ENCODE data around the gene ZBTB17. TPM values are rescaled to one million over a fixed set of nuclear protein-coding genes. Genes with fewer than 3 reads are reported as not detected.

ZBTB17 gene
- total RNA-seq, 1 experiment from 2014 or later = 44.2 TPM

DNA sequence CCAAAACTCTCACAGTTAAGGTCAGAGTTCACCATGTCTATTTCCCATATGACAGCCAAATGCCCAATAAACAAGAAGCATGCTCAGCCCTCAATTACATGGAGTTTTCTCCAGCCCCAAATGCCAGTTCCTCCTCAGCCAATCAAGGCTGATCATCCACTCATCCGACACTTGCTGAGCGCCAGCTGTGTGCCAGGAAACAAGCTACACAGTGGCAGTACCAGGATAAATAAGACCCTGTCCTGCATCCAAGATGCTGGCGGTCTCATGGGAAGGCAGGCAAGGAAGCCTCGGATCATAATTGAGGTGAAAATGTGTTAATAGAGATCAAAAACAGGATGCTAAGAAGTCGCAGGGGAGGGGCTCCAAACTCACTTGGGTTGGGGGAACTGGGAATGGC, 7.7 kb downstream of the ZBTB17 start:
- no peaks in the 10 kb centered on the region for H3K27me3 ChIP-seq (ENCODE audit: low read length)
- H3K4me2 ChIP-seq (ENCODE audit: low read length) = no peak overlapping the region
- no peak overlapping the region for H3K4me3 ChIP-seq (ENCODE audit: low read length)
- no peaks in the 10 kb centered on the region for H3K9me2 ChIP-seq (replicated peaks; ENCODE audit: low read length)
- ChIA-PET CTCF (no interaction called here), POLR2A (ENCODE audit: unreplicated experiment) (no interaction called here)
- ATAC-seq (no peak), DNase-seq (no peak)
- no TSS peak for BruUV-seq (replicated peaks)
- H3K79me2 ChIP-seq (ENCODE audit: low read length) = peaks cover 67% of the 10 kb centered on the region
- H3K36me3 ChIP-seq (ENCODE audit: low read depth, low read length) = peaks cover 30% of the 10 kb centered on the region
- H3K27ac ChIP-seq (ENCODE audit: low read length) = no peak overlapping the region
- TF ChIP-seq, protein P1, sequence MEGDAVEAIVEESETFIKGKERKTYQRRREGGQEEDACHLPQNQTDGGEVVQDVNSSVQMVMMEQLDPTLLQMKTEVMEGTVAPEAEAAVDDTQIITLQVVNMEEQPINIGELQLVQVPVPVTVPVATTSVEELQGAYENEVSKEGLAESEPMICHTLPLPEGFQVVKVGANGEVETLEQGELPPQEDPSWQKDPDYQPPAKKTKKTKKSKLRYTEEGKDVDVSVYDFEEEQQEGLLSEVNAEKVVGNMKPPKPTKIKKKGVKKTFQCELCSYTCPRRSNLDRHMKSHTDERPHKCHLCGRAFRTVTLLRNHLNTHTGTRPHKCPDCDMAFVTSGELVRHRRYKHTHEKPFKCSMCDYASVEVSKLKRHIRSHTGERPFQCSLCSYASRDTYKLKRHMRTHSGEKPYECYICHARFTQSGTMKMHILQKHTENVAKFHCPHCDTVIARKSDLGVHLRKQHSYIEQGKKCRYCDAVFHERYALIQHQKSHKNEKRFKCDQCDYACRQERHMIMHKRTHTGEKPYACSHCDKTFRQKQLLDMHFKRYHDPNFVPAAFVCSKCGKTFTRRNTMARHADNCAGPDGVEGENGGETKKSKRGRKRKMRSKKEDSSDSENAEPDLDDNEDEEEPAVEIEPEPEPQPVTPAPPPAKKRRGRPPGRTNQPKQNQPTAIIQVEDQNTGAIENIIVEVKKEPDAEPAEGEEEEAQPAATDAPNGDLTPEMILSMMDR (conservative IDR thresholded peaks at IDR 0.05; ENCODE audit: low read depth, low read length) = no peak
- TF ChIP-seq EZH2phosphoT487 (IDR thresholded peaks at IDR 0.05; ENCODE audit: borderline replicate concordance, low read length) = no peak
- TF ChIP-seq EZH2 (IDR thresholded peaks at IDR 0.05; ENCODE audit: low read length, unreplicated experiment) = no peak
- H4K20me1 ChIP-seq (ENCODE audit: low read length) = no peaks in the 10 kb centered on the region
- intact Hi-C loops (cut with micrococcal nuclease) = no loop called here
- H3F3A ChIP-seq (ENCODE audit: low read length, unreplicated experiment) = no peaks in the 10 kb centered on the region
- no peak overlapping the region for H2AFZ ChIP-seq (ENCODE audit: low read length)
- no peaks in the 10 kb centered on the region for H3K9me3 ChIP-seq (ENCODE audit: low read length)
- no peak overlapping the region for H3K9ac ChIP-seq (ENCODE audit: low read length)
- peaks cover 11% of the 10 kb centered on the region for H3K4me1 ChIP-seq (ENCODE audit: insufficient read depth, low read length)

GRCh38 chr1:15966956-15967344, 9.0 kb downstream of the ZBTB17 start:
- ATAC-seq = no peak
- no peaks in the 10 kb centered on the region for H4K20me1 ChIP-seq (ENCODE audit: low read length)
- no peak for DNase-seq
- CTCF ChIA-PET = no interaction called here
- TF ChIP-seq EZH2phosphoT487 (IDR thresholded peaks at IDR 0.05; ENCODE audit: borderline replicate concordance, low read length) = no peak
- TF ChIP-seq, protein P1 (conservative IDR thresholded peaks at IDR 0.05; ENCODE audit: low read depth, low read length) = no peak
- no peak for TF ChIP-seq EZH2 (IDR thresholded peaks at IDR 0.05; ENCODE audit: low read length, unreplicated experiment)
- no peaks in the 10 kb centered on the region for H3K27me3 ChIP-seq (ENCODE audit: low read length)
- no peaks in the 10 kb centered on the region for H3K9me2 ChIP-seq (replicated peaks; ENCODE audit: low read length)
- no peak overlapping the region for H3K4me2 ChIP-seq (ENCODE audit: low read length)
- no peaks in the 10 kb centered on the region for H3K9me3 ChIP-seq (ENCODE audit: low read length)
- H2AFZ ChIP-seq (ENCODE audit: low read length) = no peak overlapping the region
- H3K4me3 ChIP-seq (ENCODE audit: low read length) = no peak overlapping the region
- H3K4me1 ChIP-seq (ENCODE audit: insufficient read depth, low read length) = peaks cover 11% of the 10 kb centered on the region
- intact Hi-C loops (cut with micrococcal nuclease) = no loop called here
- H3K9ac ChIP-seq (ENCODE audit: low read length) = no peak overlapping the region
- POLR2A ChIA-PET (ENCODE audit: unreplicated experiment) = no interaction called here
- peaks cover 64% of the 10 kb centered on the region for H3K79me2 ChIP-seq (ENCODE audit: low read length)
- H3F3A ChIP-seq (ENCODE audit: low read length, unreplicated experiment) = no peaks in the 10 kb centered on the region
- peaks cover 24% of the 10 kb centered on the region for H3K36me3 ChIP-seq (ENCODE audit: low read depth, low read length)
- no TSS peak for BruUV-seq (replicated peaks)
- H3K27ac ChIP-seq (ENCODE audit: low read length) = no peak overlapping the region

- Histone ChIP-seq H2AFZ (ENCODE audit: low read length) (no peak overlapping the region), H3F3A (ENCODE audit: low read length, unreplicated experiment) (no peaks in the 10 kb centered on the region), H3K79me2 (ENCODE audit: low read length) (peaks cover 65% of the 10 kb centered on the region), H3K4me3 (ENCODE audit: low read length) (no peak overlapping the region), H3K4me2 (ENCODE audit: low read length) (no peak overlapping the region), H4K20me1 (ENCODE audit: low read length) (no peaks in the 10 kb centered on the region; the same call in 1 of the 2 replicates), H3K9ac (ENCODE audit: low read length) (no peak overlapping the region), H3K36me3 (ENCODE audit: low read depth, low read length) (peaks cover 24% of the 10 kb centered on the region), H3K9me2 (replicated peaks; ENCODE audit: low read length) (no peaks in the 10 kb centered on the region), H3K9me3 (ENCODE audit: low read length) (no peaks in the 10 kb centered on the region), H3K27me3 (ENCODE audit: low read length) (no peaks in the 10 kb centered on the region), H3K4me1 (ENCODE audit: insufficient read depth, low read length) (peaks cover 11% of the 10 kb centered on the region), H3K27ac (ENCODE audit: low read length) (no peak overlapping the region)
- TF ChIP-seq EZH2phosphoT487 (IDR thresholded peaks at IDR 0.05; ENCODE audit: borderline replicate concordance, low read length) (no peak), EZH2 (IDR thresholded peaks at IDR 0.05; ENCODE audit: low read length, unreplicated experiment) (no peak)
- TF ChIP-seq, protein P1 (conservative IDR thresholded peaks at IDR 0.05; ENCODE audit: low read depth, low read length) = no peak
- POLR2A ChIA-PET (ENCODE audit: unreplicated experiment) = no interaction called here
- CTCF ChIA-PET = no interaction called here
- DNase-seq = no peak
- no TSS peak for BruUV-seq (replicated peaks)
- ATAC-seq = no peak
- intact Hi-C loops (cut with micrococcal nuclease) = no loop called here
Measured at GRCh38 chr1:15966081-15966955, 9.6 kb downstream of the ZBTB17 start.

Data from PC-3 (cell line).